ENCODE results near the gene PRR22. TPM values are rescaled to one million over a fixed set of nuclear protein-coding genes. Genes with fewer than 3 reads are reported as not detected.

The PRR22 gene
- total RNA-seq, 4 donors from 2014 or later = 1.6 to 3.5 TPM; not detected in 2

DNA sequence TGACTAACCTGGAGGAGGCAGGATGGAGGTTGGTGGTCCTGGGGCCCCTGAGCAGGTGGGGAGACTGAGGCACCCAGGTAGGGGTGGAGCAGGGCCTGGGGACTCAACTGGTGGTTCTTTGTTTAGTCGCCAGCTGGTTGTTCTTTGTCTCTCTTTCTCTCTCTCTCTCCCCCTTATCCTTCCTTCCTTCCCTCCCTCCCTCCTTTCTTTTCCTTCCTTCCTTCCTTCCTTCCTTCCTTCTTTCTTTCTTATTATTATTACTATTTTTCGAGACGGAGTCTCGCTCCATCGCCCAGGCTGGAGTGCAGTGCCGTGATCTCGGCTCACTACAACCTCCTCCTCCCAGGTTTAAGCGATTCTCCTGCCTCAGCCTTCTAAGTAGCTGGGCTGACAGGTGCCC, 13.7 kb upstream of the PRR22 start:
- Histone ChIP-seq H3K4me3 (no peak overlapping the region), H3K4me1 (no peaks in the 10 kb centered on the region), H3K27me3 (peaks cover 5 to 14% of the 10 kb centered on the region in 2 donors), H3K27ac (no peak overlapping the region), H3K36me3 (no peaks in the 10 kb centered on the region), H3K9me3 (no peaks in the 10 kb centered on the region)
- TF ChIP-seq, protein P1, sequence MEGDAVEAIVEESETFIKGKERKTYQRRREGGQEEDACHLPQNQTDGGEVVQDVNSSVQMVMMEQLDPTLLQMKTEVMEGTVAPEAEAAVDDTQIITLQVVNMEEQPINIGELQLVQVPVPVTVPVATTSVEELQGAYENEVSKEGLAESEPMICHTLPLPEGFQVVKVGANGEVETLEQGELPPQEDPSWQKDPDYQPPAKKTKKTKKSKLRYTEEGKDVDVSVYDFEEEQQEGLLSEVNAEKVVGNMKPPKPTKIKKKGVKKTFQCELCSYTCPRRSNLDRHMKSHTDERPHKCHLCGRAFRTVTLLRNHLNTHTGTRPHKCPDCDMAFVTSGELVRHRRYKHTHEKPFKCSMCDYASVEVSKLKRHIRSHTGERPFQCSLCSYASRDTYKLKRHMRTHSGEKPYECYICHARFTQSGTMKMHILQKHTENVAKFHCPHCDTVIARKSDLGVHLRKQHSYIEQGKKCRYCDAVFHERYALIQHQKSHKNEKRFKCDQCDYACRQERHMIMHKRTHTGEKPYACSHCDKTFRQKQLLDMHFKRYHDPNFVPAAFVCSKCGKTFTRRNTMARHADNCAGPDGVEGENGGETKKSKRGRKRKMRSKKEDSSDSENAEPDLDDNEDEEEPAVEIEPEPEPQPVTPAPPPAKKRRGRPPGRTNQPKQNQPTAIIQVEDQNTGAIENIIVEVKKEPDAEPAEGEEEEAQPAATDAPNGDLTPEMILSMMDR (IDR thresholded peaks at IDR 0.05) = no peak
- TF ChIP-seq POLR2A (IDR thresholded peaks at IDR 0.05) = no peak
- DNase-seq = no peak
- intact Hi-C loops (cut with DNase I; ENCODE audit: low total_unique reads) = no loop called here

DNA sequence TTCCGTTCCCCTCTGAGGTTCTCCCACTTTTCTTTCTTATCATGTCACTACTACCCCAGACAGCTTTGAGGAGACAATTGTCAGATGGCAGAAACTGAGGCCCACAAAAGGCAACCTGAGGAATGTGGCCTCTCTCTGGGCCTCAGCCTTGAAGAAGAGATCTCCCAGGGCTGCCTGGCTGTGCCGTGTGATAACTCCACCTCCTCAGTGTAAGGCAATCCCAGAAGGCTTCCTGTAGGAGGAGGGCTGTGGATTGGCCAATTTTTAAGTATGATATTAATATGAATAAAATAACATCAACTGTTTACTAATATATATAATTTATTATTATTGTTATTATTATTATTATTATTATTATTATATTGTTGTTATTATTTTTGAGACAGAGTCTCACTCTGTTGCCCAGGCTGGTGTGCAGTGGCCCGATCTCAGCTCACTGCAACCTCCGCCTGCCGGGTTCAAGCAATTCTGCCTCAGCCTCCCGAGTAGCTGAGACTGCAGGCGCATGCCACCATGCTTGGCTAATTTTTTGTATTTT, 10.9 kb upstream of the PRR22 start:
- no peaks in the 10 kb centered on the region for H3K27me3 ChIP-seq
- H3K27ac ChIP-seq = no peak overlapping the region
- intact Hi-C loops (cut with DNase I; ENCODE audit: low total_unique reads) = no loop called here
- no peak for DNase-seq
- no peaks in the 10 kb centered on the region for H3K36me3 ChIP-seq
- H3K9me3 ChIP-seq = no peaks in the 10 kb centered on the region
- TF ChIP-seq, protein P1 (IDR thresholded peaks at IDR 0.05) = no peak
- H3K4me1 ChIP-seq = no peaks in the 10 kb centered on the region
- no peak overlapping the region for H3K4me3 ChIP-seq

DNA sequence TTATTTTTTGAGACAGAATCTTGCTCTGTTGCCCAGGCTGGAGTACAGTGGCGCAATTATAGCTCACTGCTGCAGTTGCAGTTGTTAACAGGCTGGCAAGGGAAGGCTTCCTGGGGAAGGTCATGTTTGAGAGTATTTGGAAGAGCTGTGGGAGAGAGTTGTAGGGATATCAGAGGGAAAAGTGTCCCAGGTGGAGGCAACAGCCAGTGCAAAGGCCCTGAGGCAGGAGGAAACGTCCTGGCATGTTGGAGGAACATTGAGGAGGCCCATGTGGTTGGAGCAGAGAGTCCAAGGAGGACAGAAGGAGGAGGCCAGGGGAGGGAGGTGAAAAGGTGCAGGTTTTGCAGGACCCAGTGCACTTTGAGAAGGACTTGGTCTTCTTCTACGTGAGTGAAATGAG, 8.6 kb upstream of the PRR22 start:
- Histone ChIP-seq H3K9me3 (no peaks in the 10 kb centered on the region), H3K4me1 (no peaks in the 10 kb centered on the region), H3K4me3 (no peak overlapping the region), H3K27ac (no peak overlapping the region), H3K27me3 (no peaks in the 10 kb centered on the region), H3K36me3 (no peaks in the 10 kb centered on the region)
- intact Hi-C loops (cut with DNase I; ENCODE audit: low total_unique reads) = no loop called here
- DNase-seq = no peak
- TF ChIP-seq, protein P1 (IDR thresholded peaks at IDR 0.05) = no peak
- TF ChIP-seq POLR2A (IDR thresholded peaks at IDR 0.05) = no peak

DNA sequence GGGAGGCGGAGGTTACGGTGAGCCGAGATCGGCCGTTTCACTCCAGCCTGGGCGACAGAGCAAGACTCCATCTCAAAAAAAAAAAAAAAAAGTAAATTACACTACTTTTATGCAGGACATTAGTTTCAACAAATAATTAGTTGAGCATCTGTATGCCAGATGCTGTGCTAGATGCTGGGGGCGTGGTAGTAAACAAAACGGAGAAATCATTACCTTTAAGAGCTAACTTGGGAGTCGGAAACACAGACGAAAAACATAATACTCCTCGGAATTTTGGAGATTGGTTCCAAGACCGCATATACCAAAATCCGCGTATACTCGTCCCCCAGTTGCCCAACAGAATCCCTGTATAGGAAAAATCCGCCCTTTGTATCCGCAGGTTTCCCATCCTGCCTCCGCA, 7.7 kb upstream of the PRR22 start:
- Histone ChIP-seq H3K36me3 (no peaks in the 10 kb centered on the region), H3K4me1 (no peaks in the 10 kb centered on the region), H3K4me3 (no peak overlapping the region), H3K9me3 (no peaks in the 10 kb centered on the region), H3K27me3 (no peaks in the 10 kb centered on the region), H3K27ac (no peak overlapping the region)
- TF ChIP-seq POLR2A (IDR thresholded peaks at IDR 0.05) = no peak
- TF ChIP-seq, protein P1 (IDR thresholded peaks at IDR 0.05) = no peak
- intact Hi-C loops (cut with DNase I; ENCODE audit: low total_unique reads) = no loop called here
- no peak for DNase-seq

DNA sequence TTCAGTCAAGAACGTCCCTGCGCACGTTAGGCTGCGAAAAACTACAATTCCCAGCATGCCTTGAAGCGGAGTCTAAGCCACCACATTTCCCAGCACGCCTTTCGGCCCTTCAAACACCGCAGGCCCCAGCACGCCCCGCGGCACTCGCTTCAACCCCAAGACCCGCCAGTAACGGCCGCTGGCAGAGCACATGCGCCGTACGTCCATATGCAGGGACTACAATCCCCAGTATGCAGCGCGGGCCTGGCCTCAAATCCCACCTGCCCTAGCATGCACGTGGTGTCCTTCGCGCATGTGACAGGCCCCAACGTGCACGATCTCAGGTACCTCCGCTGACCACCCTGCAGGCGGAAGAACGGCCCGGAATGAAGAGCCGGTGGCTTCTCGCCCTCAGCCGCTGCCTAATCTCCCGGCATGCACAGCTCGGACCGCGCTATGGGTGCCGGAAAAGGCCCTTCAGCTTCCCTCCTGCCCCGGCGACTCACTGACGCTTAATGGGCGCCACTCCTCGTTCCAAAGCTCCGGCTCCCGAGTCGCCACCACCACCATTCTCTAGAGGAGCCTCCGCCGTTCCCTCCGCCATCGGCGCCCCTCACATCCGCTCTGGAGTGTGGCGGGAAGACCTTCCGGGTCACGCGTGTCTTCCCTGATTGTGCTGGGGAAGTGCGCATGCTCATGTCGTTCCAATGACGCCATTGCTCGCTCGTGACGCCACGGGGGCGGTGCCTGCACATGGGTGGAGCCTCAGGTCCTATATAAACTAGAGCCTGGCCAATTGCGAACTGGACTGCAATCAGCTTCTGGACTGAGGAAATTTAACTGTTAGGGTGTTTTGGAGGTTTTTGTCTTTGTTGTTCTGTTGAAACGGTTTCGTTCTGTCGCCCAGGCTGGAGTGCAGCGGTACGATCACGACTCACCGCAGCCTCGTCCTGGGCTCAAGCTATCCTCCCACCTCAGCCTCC, 6.3 kb upstream of the PRR22 start, which contains the start of gene DUS3L:
TSS of gene DUS3L (minus strand) at position 605 of the 962 bp plus-strand sequence. CDS start at position 583, 22 bp downstream.
- intact Hi-C loops (cut with DNase I; ENCODE audit: low total_unique reads) = no loop called here

More for the DNA sequence above, 6.3 kb upstream of the PRR22 start, which contains the start of gene DUS3L:
- TF ChIP-seq, protein P1 (IDR thresholded peaks at IDR 0.05) = peak in 1 of 4 experiments; percentile 15
- TF ChIP-seq POLR2A (IDR thresholded peaks at IDR 0.05) = peak; percentile 15 to 68
- H3K4me1 ChIP-seq = no peaks in the 10 kb centered on the region
- H3K36me3 ChIP-seq = no peaks in the 10 kb centered on the region
- H3K27ac ChIP-seq = peak within 1 kb of the TSS; percentile 92 to 98
- no peaks in the 10 kb centered on the region for H3K27me3 ChIP-seq
- peak within 1 kb of the TSS; percentile 90 to 91 for H3K4me3 ChIP-seq
- DNase-seq = peak; percentile 93 to 96
- H3K9me3 ChIP-seq = no peaks in the 10 kb centered on the region

Data from uterus (tissue), 4 donors.